HCT116 (cell line): ENCODE data around the gene IGFBP6. TPM values are rescaled to one million over a fixed set of nuclear protein-coding genes. Genes with fewer than 3 reads are reported as not detected.

Experiments used
- ATAC-seq: fragments of 200-7000 bp; cut with Tn5 transposase; 2 replicates; pipeline ENCODE4 v1.9.1; 2020; ENCODE audit warnings: mild to moderate bottlenecking, moderate library complexity
- BruUV-seq: library from RNA; stranded (reverse); fragments of 400-500 nt; replicated peaks from 2 replicates; lab custom pipeline; 2021; lab: Mats Ljungman, UMichigan
- CTCF ChIA-PET: fragments of 300-600 bp; sonication (Branson Sonifier 250); formaldehyde crosslinking; loops from one replicate; lab custom pipeline; 2021; ENCODE audit warnings: antibody characterized with exemption; lab: Charles Lee
- POLR2A ChIA-PET: fragments of 300-600, 350-600 bp; sonication (Branson Sonifier 250); formaldehyde crosslinking; loops from one replicate; lab custom pipeline; 2021; ENCODE audit warnings: antibody characterized with exemption; lab: Charles Lee
- RAD21 ChIA-PET, 2 experiments: fragments of 300-600 bp; sonication (Branson Sonifier 250); formaldehyde crosslinking; loops; one replicate each; lab custom pipeline; 2023; ENCODE audit warnings: low total read pairs in 2 of 2; ENCODE audit not compliant: uncharacterized antibody in 2 of 2, unreplicated experiment in 2 of 2, low non-redundant PET in 1 of 2; lab: Charles Lee
- DNase-seq: peaks from one replicate; pipeline ENCODE4 v3.0.0-alpha.2; 2010; ENCODE audit warnings: low read depth, low spot score
- H2AFZ ChIP-seq: fragments of 200-600 bp; shearing (Covaris generic), sonication (generic); 2 replicates; pipeline ENCODE4 v1.6.1; 2017; ENCODE audit warnings: low read depth, mixed run types, mixed read lengths, antibody characterized with exemption, low read length; ENCODE audit not compliant: poor library complexity, severe bottlenecking
- H3K27ac ChIP-seq: 2 replicates; pipeline ENCODE4 v1.5.1; 2012; ENCODE audit warnings: low read depth, low read length
- H3K27me3 ChIP-seq: fragments of 200-600 bp; sonication (generic); 2 replicates; pipeline ENCODE4 v1.6.1; 2016; ENCODE audit warnings: mixed run types, low read length, mixed read lengths; ENCODE audit not compliant: insufficient read depth
- H3K36me3 ChIP-seq, 2 experiments: fragments of 200-500 bp in 1 of 2; fragments of 200-600 bp in 1 of 2; sonication (Bioruptor generic) in 1 of 2; sonication (generic) in 1 of 2; 2 replicates each; pipeline versions ENCODE4 v1.5.1 to v1.6.1; 2014 to 2016; ENCODE audit warnings: low read length in 2 of 2, inconsistent platforms in 1 of 2, mixed read lengths in 1 of 2, mixed run types in 1 of 2; ENCODE audit not compliant: insufficient read depth in 2 of 2, control insufficient read depth in 1 of 2
- H3K4me1 ChIP-seq, 2 experiments: fragments of 200-600 bp in 1 of 2; sonication (generic) in 1 of 2; 2 replicates each; pipeline versions ENCODE4 v1.5.1 to v1.6.1; 2012 to 2017; ENCODE audit warnings: low read length in 2 of 2, inconsistent platforms in 1 of 2, mild to moderate bottlenecking in 1 of 2, mixed read lengths in 1 of 2, mixed run types in 1 of 2, moderate library complexity in 1 of 2; ENCODE audit not compliant: insufficient read depth in 2 of 2, control insufficient read depth in 1 of 2
- H3K4me2 ChIP-seq: fragments of 200-600 bp; sonication (generic); 2 replicates; pipeline ENCODE4 v1.6.1; 2017; ENCODE audit warnings: mixed run types, low read length, mixed read lengths
- H3K4me3 ChIP-seq, 2 experiments: fragments of 200-600 bp in 1 of 2; sonication (generic) in 1 of 2; replicated peaks in 1 of 2; 2 replicates each; pipeline ENCODE4 v1.5.1; 2011 to 2016; ENCODE audit warnings: low read length in 2 of 2, control low read depth in 1 of 2, low read depth in 1 of 2, mild to moderate bottlenecking in 1 of 2, mixed read lengths in 1 of 2, mixed run types in 1 of 2
- H3K79me2 ChIP-seq: fragments of 200-600 bp; sonication (generic); 2 replicates; pipeline ENCODE4 v1.6.1; 2017; ENCODE audit warnings: mild to moderate bottlenecking, mixed run types, low read length, moderate library complexity, mixed read lengths; ENCODE audit not compliant: insufficient read depth
- H3K9ac ChIP-seq: fragments of 200-600 bp; sonication (generic); 2 replicates; pipeline ENCODE4 v1.6.1; 2016; ENCODE audit warnings: low read length, mixed read lengths
- H3K9me2 ChIP-seq: fragments of 200-600 bp; sonication (generic), shearing (Covaris generic); 2 replicates; pipeline ENCODE4 v1.6.1; 2017; ENCODE audit warnings: mixed run types, mild to moderate bottlenecking, moderate library complexity; ENCODE audit not compliant: insufficient read depth
- H3K9me3 ChIP-seq, 2 experiments: fragments of 200-500 bp in 1 of 2; fragments of 200-600 bp in 1 of 2; sonication (Bioruptor generic) in 1 of 2; sonication (generic) in 1 of 2; 2 replicates each; pipeline ENCODE4 v1.6.1; 2014 to 2017; ENCODE audit warnings: low read length in 2 of 2, mixed read lengths in 2 of 2, inconsistent platforms in 1 of 2, low read depth in 1 of 2, mild to moderate bottlenecking in 1 of 2, mixed run types in 1 of 2, moderate library complexity in 1 of 2; ENCODE audit not compliant: control insufficient read depth in 1 of 2, insufficient read depth in 1 of 2
- H4K20me1 ChIP-seq: fragments of 200-600 bp; sonication (generic), shearing (Covaris generic); 2 replicates; pipeline ENCODE4 v1.6.1; 2017; ENCODE audit warnings: mixed run types, mild to moderate bottlenecking, moderate library complexity; ENCODE audit not compliant: insufficient read depth
- CBX3 ChIP-seq: IDR thresholded peaks from 2 replicates; pipeline ENCODE4 v1.6.1; 2012; ENCODE audit warnings: low read depth
- CEBPB ChIP-seq: IDR thresholded peaks from 2 replicates; pipeline ENCODE4 v1.6.1; 2012; ENCODE audit warnings: low read depth
- EGR1 ChIP-seq: IDR thresholded peaks from 2 replicates; pipeline ENCODE4 v1.6.1; 2012; ENCODE audit warnings: low read depth
- JUND ChIP-seq: IDR thresholded peaks from 2 replicates; pipeline ENCODE4 v1.6.1; 2012
- POLR2A ChIP-seq: IDR thresholded peaks from 2 replicates; pipeline ENCODE4 v1.7.0; 2011; ENCODE audit warnings: borderline replicate concordance; ENCODE audit not compliant: insufficient read depth, insufficient read length; ENCODE audit errors: extremely low read depth
- POLR2AphosphoS5 ChIP-seq: IDR thresholded peaks from 2 replicates; pipeline ENCODE4 v1.6.1; 2011; ENCODE audit warnings: mild to moderate bottlenecking, low read depth, low read length, moderate library complexity
- RAD21 ChIP-seq: IDR thresholded peaks from 2 replicates; pipeline ENCODE4 v1.6.1; 2012; ENCODE audit warnings: low read depth, mild to moderate bottlenecking
- REST ChIP-seq: IDR thresholded peaks from 2 replicates; pipeline ENCODE4 v1.6.1; 2012; ENCODE audit warnings: low read depth
- SIN3A ChIP-seq: IDR thresholded peaks from 2 replicates; pipeline ENCODE4 v1.6.1; 2012; ENCODE audit warnings: low read depth
- SRF ChIP-seq: IDR thresholded peaks from 2 replicates; pipeline ENCODE4 v1.6.1; 2012; ENCODE audit warnings: low read depth
- YY1 ChIP-seq: IDR thresholded peaks from 2 replicates; pipeline ENCODE4 v1.6.1; 2011; ENCODE audit warnings: low read length, low read depth, moderate library complexity, mild to moderate bottlenecking; ENCODE audit not compliant: insufficient replicate concordance; ENCODE audit errors: extremely low read depth
- ZNF274 ChIP-seq: fragments of 200-500 bp; sonication (Bioruptor generic); IDR thresholded peaks from 2 replicates; pipeline ENCODE4 v1.6.1; 2014; ENCODE audit warnings: mild to moderate bottlenecking, low read depth, low read length, inconsistent platforms
- intact Hi-C: fragments of 100-400 bp; cut with micrococcal nuclease; formaldehyde crosslinking; loops from 2 replicates; pipeline ENCODE4 v1.10.0; 2022
- total RNA-seq: library from RNA; stranded (reverse); gene quantifications from one replicate; pipeline ENCODE4 v1.2.1, GENCODE V29; 2021; ENCODE audit not compliant: unreplicated experiment
- TF ChIP-seq, protein P1 (sequence below): IDR thresholded peaks from 2 replicates; pipeline ENCODE4 v1.6.1; 2012
- TF ChIP-seq, protein P2 (sequence below), 3 experiments: fragments of 200-600 bp in 1 of 3; sonication (generic) in 1 of 3; IDR thresholded peaks in 2 of 3; conservative IDR thresholded peaks in 1 of 3; 2 replicates each; pipeline ENCODE4 v1.5.1; 2012 to 2017; ENCODE audit warnings: low read depth in 2 of 3, low read length in 2 of 3, antibody characterized with exemption in 1 of 3, borderline replicate concordance in 1 of 3, control low read depth in 1 of 3, mild to moderate bottlenecking in 1 of 3, mixed read lengths in 1 of 3, mixed run types in 1 of 3, moderate library complexity in 1 of 3; ENCODE audit not compliant: insufficient read depth in 1 of 3
- TF ChIP-seq, protein P3 (sequence below): IDR thresholded peaks from 2 replicates; pipeline ENCODE4 v1.6.1; 2011; ENCODE audit warnings: mild to moderate bottlenecking, low read length, moderate library complexity; ENCODE audit not compliant: insufficient replicate concordance; ENCODE audit errors: extremely low read depth

IGFBP6 gene
- total RNA-seq, 1 experiment from 2014 or later: 83.4 TPM

DNA sequence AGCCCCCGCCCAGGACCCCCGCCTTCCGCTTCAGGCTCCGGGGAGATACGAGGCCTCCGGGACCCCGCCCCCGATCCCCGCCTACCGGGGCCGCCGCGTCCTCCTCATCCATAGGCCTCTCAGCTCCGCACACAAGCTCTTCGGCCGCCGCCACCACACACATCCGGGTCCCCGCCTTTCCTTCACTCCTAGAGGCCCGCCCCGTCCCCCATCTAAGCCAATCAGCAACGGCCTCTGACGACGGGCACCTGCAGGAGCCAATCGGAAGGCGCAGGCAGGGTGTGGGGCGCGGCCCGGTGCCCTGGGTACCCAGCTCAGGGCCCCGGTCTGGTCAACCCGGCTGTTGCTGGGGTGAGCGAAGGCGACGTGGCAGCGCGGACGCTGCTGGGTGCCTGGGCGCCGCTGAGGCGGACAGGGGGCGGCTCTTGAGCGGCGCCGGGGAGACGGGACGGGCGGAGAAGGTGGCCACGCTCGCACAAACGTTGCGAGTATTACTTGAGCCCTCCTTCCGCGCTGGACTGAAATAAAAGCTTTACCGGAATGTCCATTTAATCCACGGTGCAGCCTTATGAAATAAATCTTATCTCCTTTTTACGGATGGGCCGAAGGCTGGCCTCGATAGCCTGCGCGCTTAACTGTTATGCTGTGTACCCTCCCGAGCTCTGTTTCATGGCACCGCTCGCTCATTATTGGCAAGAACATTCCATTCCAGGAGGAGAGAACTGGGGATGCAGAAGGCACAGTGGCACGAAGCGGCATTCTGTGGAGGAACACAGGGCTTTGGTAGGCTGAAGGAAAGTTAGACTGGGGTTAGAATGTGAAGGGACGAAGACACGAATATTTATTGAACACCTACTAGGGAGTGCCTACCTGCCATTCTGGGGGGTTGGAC is 18.0 kb upstream of the IGFBP6 start, which contains the start of gene SPRYD3 (continued):
- TF ChIP-seq, protein P1, sequence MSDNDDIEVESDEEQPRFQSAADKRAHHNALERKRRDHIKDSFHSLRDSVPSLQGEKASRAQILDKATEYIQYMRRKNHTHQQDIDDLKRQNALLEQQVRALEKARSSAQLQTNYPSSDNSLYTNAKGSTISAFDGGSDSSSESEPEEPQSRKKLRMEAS: peak; percentile 25; the same call in 1 of the 2 replicates
- TF ChIP-seq YY1 (peak; percentile 22), SRF (no peak), POLR2A (peak; percentile 83), EGR1 (peak; percentile 7; the same call in 1 of the 2 replicates), SIN3A (no peak; the same call in none of the 2 replicates), CEBPB (no peak)

DNA sequence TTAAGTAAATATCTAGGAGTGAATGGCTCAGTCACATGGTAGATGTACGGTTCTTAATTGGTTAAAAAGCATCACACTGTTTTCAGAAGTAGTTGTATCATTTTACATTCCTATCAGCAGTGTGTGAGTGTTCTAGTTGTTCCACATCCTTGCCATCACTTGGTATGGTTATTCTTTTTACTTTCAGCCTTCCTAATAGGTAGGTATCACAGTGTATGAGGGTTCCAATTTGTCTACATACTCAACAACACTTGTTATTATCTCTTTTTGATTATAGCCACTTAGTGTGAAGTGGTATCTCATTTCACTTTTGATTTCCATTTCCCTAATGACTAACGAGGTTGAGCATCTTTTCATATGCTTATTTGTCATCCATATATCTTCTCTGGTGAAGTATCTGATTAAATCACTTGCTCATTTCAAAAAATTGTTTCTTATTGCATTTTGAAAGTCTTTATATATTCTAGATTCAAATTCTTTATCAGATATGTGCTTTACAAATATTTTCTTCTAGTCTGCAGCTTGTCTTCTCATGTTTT is 14.8 kb upstream of the IGFBP6 start:
- H4K20me1 ChIP-seq: no peaks in the 10 kb centered on the region
- H3K27ac ChIP-seq: no peak overlapping the region
- H3K9me3 ChIP-seq: peaks cover 0 to 8% of the 10 kb centered on the region in 2 experiments; a peak in 2 of 4 replicates
- peaks cover 9 to 25% of the 10 kb centered on the region in 2 experiments for H3K4me1 ChIP-seq
- H3K4me2 ChIP-seq: no peak overlapping the region
- H3K9me2 ChIP-seq: no peaks in the 10 kb centered on the region
- peaks cover 12% of the 10 kb centered on the region; the same call in 1 of the 2 replicates for H3K79me2 ChIP-seq
- H3K9ac ChIP-seq: no peak overlapping the region
- ChIA-PET POLR2A (no interaction called here), RAD21 (no interaction called here), CTCF (interaction anchor here (1.0 kb wide), 1 partner anchor 17 kb away, joined by 3 read pairs; no protein-coding TSS in a partner anchor)
- no peaks in the 10 kb centered on the region for H3K27me3 ChIP-seq
- no peaks in the 10 kb centered on the region; a peak in 1 of 4 replicates for H3K36me3 ChIP-seq
- DNase-seq (no peak), ATAC-seq (no peak)
- no TSS peak for BruUV-seq
- intact Hi-C loops: no loop called here
- H3K4me3 ChIP-seq: no peak overlapping the region
- H2AFZ ChIP-seq: no peak overlapping the region
- no peak for TF ChIP-seq POLR2AphosphoS5
- TF ChIP-seq SIN3A: no peak
- TF ChIP-seq REST: no peak
- TF ChIP-seq, protein P2, sequence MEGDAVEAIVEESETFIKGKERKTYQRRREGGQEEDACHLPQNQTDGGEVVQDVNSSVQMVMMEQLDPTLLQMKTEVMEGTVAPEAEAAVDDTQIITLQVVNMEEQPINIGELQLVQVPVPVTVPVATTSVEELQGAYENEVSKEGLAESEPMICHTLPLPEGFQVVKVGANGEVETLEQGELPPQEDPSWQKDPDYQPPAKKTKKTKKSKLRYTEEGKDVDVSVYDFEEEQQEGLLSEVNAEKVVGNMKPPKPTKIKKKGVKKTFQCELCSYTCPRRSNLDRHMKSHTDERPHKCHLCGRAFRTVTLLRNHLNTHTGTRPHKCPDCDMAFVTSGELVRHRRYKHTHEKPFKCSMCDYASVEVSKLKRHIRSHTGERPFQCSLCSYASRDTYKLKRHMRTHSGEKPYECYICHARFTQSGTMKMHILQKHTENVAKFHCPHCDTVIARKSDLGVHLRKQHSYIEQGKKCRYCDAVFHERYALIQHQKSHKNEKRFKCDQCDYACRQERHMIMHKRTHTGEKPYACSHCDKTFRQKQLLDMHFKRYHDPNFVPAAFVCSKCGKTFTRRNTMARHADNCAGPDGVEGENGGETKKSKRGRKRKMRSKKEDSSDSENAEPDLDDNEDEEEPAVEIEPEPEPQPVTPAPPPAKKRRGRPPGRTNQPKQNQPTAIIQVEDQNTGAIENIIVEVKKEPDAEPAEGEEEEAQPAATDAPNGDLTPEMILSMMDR (IDR thresholded peaks at IDR 0.05 in 2 of 3, conservative IDR thresholded peaks at IDR 0.05 in 1 of 3; ENCODE audit: borderline replicate concordance in 1 of 3, insufficient read depth in 1 of 3, low read depth in 2 of 3, low read length in 2 of 3): no peak
- TF ChIP-seq, protein P1: no peak
- no peak for TF ChIP-seq ZNF274
- no peak for TF ChIP-seq RAD21
- no peak for TF ChIP-seq JUND
- TF ChIP-seq CBX3: no peak
- TF ChIP-seq, protein P3, sequence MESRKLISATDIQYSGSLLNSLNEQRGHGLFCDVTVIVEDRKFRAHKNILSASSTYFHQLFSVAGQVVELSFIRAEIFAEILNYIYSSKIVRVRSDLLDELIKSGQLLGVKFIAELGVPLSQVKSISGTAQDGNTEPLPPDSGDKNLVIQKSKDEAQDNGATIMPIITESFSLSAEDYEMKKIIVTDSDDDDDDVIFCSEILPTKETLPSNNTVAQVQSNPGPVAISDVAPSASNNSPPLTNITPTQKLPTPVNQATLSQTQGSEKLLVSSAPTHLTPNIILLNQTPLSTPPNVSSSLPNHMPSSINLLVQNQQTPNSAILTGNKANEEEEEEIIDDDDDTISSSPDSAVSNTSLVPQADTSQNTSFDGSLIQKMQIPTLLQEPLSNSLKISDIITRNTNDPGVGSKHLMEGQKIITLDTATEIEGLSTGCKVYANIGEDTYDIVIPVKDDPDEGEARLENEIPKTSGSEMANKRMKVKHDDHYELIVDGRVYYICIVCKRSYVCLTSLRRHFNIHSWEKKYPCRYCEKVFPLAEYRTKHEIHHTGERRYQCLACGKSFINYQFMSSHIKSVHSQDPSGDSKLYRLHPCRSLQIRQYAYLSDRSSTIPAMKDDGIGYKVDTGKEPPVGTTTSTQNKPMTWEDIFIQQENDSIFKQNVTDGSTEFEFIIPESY: no peak
